Activated naive CD8-positive, alpha-beta T cell treated with anti-CD3 and anti-CD28 coated beads for 36 hours (primary cell): ENCODE results near the gene IDI1. TPM values are rescaled to one million over a fixed set of nuclear protein-coding genes. Genes with fewer than 3 reads are reported as not detected.
A peak's percentile ranks its signal among the peaks of the same experiment; 100 is the strongest.
"Not testable (repeated sequence)": the region's sequence is repeated elsewhere in the genome, so short reads cannot be mapped to it uniquely, and the experiment has no call there.

ENCODE experiments used
- DNase-seq: peaks from one replicate; pipeline ENCODE4 v3.0.0; 2021
- H3K27ac Mint-ChIP-seq: one replicate; pipeline ENCODE4 v1.8.0; 2022; ENCODE audit warnings: mild to moderate bottlenecking, moderate library complexity, mixed read lengths
- H3K27me3 Mint-ChIP-seq: one replicate; pipeline ENCODE4 v1.8.0; 2022; ENCODE audit warnings: mild to moderate bottlenecking, mixed read lengths
- H3K36me3 Mint-ChIP-seq: one replicate; pipeline ENCODE4 v1.8.0; 2021; ENCODE audit warnings: mild to moderate bottlenecking, mixed read lengths
- H3K4me1 Mint-ChIP-seq: one replicate; pipeline ENCODE4 v1.8.0; 2021; ENCODE audit warnings: mixed read lengths
- H3K4me3 Mint-ChIP-seq: one replicate; pipeline ENCODE4 v1.8.0; 2022; ENCODE audit warnings: mild to moderate bottlenecking, moderate library complexity, mixed read lengths
- H3K9me3 Mint-ChIP-seq: one replicate; pipeline ENCODE4 v1.8.0; 2022; ENCODE audit warnings: mixed read lengths
- total RNA-seq, 2 experiments: library from RNA; stranded (reverse); gene quantifications; one replicate each; pipeline ENCODE4 v1.2.3, GENCODE V29; 2021

The IDI1 gene
- total RNA-seq, 2 experiments from 2014 or later = 68.1 to 68.7 TPM

DNA sequence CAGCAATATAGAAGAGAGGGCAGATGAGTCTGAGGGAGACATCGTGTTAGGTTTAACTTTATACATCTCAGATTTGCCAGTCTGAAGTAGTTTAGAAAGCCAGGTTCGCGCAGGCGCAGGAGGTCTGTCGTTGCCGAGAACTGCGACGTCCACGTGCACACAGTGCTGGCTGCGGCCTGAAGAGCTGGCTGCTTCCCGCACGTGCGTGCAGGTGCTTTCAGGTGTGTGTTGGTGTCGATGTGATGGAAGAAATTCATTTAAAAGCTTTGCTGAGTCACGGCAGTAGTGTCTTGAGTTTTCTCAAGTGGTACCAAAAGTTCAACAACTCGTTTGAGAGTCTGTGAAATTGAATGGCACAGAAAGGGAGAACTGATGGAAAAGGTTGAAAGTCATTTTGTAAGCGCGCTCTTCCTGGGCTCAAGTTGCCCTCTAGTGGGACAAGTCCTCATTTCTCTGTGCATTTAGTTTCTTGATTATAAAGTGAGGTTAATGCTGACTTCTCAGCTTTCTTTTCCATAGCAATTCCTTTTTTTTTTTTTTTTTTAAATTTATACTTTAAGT is 25.9 kb upstream of the IDI1 start:
- H3K27me3 Mint-ChIP-seq = no peaks in the 10 kb centered on the region
- H3K36me3 Mint-ChIP-seq = peaks cover 13% of the 10 kb centered on the region
- H3K4me1 Mint-ChIP-seq = peaks cover 22% of the 10 kb centered on the region
- no peaks in the 10 kb centered on the region for H3K9me3 Mint-ChIP-seq
- no peak overlapping the region for H3K4me3 Mint-ChIP-seq
- peak overlapping the region; percentile 62 for H3K27ac Mint-ChIP-seq
- no peak for DNase-seq

DNA sequence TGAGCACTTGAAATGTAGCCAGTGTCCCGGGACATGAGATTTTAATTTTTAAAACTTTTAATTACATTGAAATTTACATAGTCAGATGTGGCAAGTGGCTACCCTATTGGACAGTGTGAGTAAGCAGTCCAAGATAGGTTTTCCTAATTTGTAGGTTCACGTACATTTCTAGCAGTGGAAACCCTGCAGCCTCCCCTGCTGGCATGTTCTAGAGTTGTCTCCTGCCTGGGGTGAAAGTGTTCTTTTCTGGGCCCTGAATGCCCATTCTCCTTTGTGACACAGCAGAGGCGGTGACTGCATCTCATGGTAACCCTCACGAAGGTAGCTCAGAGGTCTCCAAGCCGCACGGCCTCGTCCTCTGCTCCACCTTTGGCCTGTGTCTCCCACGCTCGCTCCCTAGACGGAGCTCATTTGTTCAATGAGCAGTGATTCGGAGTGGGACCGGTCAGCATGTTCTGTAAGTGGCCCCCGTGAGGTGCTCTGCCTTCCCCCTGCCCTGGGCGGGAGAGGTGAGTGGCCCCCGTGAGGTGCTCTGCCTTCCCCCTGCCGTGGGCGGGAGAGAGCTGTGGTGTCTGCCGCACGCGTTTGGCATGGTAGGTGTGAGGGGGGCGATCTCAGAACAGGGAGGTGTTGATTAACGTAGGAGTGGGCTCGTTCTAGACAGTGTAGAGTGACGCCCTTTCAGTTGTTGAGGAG is 25.3 kb upstream of the IDI1 start:
- Mint-ChIP-seq H3K4me3 (no peak overlapping the region), H3K27ac (no peak overlapping the region), H3K9me3 (no peaks in the 10 kb centered on the region), H3K27me3 (no peaks in the 10 kb centered on the region), H3K4me1 (peaks cover 28% of the 10 kb centered on the region), H3K36me3 (peaks cover 13% of the 10 kb centered on the region)
- no peak for DNase-seq

DNA sequence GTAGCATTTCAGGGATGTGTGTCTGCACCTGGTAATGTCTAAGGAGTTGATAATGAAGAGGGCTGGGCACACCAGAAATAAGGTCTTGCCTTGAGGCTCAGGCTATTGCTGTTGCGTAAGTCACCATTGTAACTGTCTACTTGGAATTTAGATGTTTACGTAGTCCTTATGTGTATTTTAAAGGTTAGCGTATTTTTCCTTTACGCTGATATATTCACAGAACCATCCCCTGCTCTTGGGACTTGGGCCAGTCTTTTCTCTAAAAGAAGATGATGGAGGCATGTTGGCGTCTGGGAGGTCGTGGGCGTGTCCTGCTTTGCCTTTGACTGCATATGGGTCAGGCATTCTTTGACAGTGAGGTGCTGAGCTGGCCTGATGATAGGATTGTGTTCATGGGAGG is 22.0 kb upstream of the IDI1 start:
- Mint-ChIP-seq H3K4me1 (peaks cover 42% of the 10 kb centered on the region), H3K36me3 (peaks cover 10% of the 10 kb centered on the region), H3K9me3 (no peaks in the 10 kb centered on the region), H3K27ac (no peak overlapping the region), H3K4me3 (no peak overlapping the region), H3K27me3 (no peaks in the 10 kb centered on the region)
- DNase-seq = no peak

DNA sequence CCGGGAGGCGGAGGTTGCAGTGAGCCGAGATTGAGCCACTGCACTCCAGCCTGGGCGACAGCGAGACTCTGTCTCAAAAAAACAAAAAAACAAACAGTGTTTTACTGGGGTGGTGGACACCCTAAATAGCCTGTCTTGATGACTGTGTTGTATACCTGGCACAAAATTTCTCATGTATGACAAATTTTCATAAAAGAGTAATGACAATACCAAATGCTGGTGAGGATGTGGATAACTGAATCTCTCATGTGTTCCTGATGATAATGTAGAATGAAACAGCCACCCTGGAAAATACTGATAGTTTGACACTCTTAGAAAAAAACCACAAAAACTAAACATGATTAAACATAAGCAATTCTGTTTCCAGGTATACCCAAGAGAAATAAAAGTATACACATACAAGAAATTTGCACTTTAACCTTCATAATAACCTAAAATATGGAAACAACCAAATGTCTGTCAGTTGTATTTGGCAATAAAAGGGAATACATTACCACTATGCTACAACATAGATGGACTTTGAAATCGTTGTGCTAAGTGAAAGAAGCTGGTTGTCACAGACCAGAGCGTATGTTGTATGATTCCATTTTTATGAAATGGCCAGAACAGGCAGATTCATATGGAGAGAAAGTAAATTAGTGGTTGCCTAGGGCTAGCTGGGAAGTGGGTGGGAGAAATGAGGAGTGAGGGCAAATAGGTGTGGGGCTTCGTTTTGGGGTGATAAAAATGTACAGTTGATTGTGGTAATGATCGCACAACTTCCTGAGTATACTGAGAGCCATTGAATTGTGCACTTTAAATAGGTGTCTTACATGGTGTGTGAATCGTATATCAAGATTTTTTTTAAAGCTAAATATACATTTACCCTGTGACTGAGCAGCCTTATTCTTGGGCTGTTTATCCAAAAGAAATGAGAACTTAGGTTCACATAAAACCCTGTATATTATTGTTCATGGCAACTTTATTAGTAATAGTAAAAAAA is 19.8 kb upstream of the IDI1 start:
- DNase-seq = no peak
- Mint-ChIP-seq H3K36me3 (peaks cover 13% of the 10 kb centered on the region), H3K27me3 (no peaks in the 10 kb centered on the region), H3K4me1 (peaks cover 49% of the 10 kb centered on the region), H3K9me3 (no peaks in the 10 kb centered on the region), H3K4me3 (no peak overlapping the region), H3K27ac (peak overlapping the region; percentile 14)

DNA sequence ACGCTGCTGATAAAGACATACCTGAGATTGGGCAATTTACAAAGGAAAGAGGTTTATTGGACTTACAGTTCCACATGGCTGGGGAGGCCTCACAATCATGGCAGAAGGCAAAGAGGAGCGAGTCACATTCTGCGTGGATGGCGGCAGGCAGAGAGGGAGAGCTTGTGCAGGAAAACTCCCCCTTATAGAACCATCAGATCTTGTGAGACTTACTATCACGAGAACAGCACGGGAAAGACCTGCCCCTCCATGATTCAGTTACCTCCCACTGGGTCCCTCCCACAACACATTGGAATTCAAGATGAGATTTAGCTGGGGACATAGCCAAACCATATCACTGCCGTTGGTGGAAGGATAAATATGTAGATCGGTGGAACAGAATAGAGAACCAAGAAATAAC is 17.8 kb upstream of the IDI1 start:
- not testable (repeated sequence) for H3K4me3 Mint-ChIP-seq, H3K27me3 Mint-ChIP-seq, H3K9me3 Mint-ChIP-seq, DNase-seq, H3K27ac Mint-ChIP-seq
- Mint-ChIP-seq H3K4me1 (peaks cover 66% of the 10 kb centered on the region), H3K36me3 (peaks cover 21% of the 10 kb centered on the region)

DNA sequence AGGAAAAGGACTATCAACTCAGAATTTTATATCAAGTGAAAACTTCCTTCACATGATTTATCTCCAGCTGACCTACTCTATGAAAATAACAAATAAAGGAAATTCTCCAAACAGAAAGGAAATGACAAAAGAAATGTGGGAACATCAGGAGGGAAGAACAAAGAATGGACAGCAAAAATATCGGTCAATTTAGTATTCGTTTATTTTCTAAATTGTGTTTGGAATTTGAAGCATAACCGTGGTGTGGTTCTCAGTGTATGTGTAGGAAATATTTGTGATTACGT is 16.0 kb upstream of the IDI1 start:
- Mint-ChIP-seq H3K9me3 (no peaks in the 10 kb centered on the region), H3K27me3 (no peaks in the 10 kb centered on the region), H3K4me1 (peaks cover 77% of the 10 kb centered on the region), H3K36me3 (peaks cover 24% of the 10 kb centered on the region), H3K27ac (peak overlapping the region; percentile 70), H3K4me3 (no peak overlapping the region)
- DNase-seq = no peak

DNA sequence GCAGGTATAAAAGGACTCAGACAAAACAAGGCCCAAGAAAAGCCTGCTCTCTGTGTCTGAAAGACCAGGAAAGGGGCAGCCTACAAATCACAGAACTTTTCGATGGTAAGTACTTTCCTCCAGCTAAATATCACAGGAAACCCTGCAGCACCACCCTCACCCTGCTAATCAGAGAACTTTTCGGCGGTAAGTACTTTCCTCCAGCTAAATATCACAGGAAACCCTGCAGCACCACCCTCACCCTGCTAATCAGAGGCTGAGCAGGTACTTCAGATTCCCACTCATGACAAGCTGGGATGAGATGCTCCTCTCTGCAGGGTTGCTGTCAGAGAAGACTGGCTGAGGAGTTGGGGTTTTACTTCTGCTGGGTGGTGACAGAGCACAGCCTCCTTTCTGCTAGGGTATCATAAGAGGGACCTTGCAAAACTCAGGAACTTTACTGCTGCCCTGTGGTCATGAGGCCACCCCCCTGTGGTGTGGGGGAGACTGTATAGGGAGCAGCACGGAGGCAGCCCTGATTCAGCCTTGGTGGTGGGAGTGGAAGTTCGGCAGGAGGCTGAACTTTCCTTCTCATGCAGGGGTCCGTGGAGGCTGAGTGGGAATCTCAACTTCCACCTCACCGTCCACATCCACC is 14.4 kb upstream of the IDI1 start:
- peak overlapping the region; percentile 40 for H3K4me3 Mint-ChIP-seq
- H3K36me3 Mint-ChIP-seq = peaks cover 27% of the 10 kb centered on the region
- H3K4me1 Mint-ChIP-seq = peaks cover 75% of the 10 kb centered on the region
- no peaks in the 10 kb centered on the region for H3K27me3 Mint-ChIP-seq
- peak overlapping the region; percentile 81 for H3K27ac Mint-ChIP-seq
- H3K9me3 Mint-ChIP-seq = no peaks in the 10 kb centered on the region
- DNase-seq = peak; percentile 25

DNA sequence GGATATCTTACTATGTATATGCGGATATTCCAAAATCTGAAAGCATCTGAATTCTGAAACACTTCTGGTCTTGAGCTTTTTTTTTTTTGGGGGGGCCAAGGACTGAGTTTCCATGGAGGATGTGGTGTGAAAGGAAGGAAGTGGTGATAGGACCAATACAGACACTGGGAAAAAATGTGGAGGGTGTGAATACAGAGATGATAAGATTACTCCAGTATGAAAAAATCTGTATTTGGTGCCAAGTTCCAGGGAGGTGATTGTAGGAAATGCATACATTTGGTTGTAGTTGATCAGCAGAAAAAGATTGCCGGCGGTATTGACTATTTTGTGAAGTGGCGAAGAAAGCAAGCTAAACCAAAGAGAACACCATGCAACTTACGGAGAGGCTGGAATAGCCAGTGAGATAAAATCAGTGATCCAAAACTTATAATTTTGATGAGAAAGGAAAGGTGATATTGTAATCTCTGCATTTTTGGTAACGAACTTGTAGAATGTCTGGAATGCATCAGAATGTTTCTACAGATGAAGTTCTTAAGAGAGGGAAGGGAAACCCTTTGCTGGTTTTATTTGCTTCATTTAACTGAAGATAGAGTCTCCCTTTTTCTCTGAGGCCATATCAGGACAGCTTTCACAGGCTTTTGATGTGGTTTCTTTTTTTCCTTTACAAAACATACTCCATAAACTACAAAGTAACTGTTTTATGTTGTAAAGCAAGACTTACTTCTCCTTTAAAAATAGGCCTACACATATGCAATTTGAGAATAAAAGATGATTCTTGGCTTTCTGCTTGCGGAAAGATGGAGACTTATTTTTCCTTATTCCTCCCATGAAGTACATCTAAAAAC is 13.2 kb upstream of the IDI1 start:
- H3K4me1 Mint-ChIP-seq = peaks cover 76% of the 10 kb centered on the region
- no peak for DNase-seq
- no peaks in the 10 kb centered on the region for H3K9me3 Mint-ChIP-seq
- H3K36me3 Mint-ChIP-seq = peaks cover 27% of the 10 kb centered on the region
- H3K4me3 Mint-ChIP-seq = peak overlapping the region; percentile 29
- H3K27ac Mint-ChIP-seq = peak overlapping the region; percentile 81
- no peaks in the 10 kb centered on the region for H3K27me3 Mint-ChIP-seq

DNA sequence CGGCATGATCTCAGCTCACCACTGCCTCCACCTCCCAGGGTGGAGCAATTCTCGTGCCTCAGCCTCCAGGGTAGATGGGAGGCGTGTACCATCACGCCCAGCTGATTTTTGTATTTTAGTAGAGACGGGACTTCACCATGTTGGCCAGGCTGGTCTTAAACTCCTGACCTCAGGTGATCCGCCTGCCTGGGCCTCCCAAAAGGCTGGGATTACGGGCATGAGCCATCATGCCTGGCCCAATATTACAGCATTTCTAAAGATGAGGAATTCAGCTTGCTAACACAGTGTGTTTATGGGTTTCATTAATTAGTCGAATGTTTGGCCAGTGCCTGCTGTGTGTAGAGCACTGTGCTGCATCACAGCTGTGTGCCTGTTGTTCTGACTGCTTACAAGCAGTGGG is 11.0 kb upstream of the IDI1 start:
- H3K27me3 Mint-ChIP-seq = no peaks in the 10 kb centered on the region
- H3K27ac Mint-ChIP-seq = no peak overlapping the region
- no peaks in the 10 kb centered on the region for H3K9me3 Mint-ChIP-seq
- no peak overlapping the region for H3K4me3 Mint-ChIP-seq
- peaks cover 37% of the 10 kb centered on the region for H3K36me3 Mint-ChIP-seq
- H3K4me1 Mint-ChIP-seq = peaks cover 74% of the 10 kb centered on the region
- no peak for DNase-seq

DNA sequence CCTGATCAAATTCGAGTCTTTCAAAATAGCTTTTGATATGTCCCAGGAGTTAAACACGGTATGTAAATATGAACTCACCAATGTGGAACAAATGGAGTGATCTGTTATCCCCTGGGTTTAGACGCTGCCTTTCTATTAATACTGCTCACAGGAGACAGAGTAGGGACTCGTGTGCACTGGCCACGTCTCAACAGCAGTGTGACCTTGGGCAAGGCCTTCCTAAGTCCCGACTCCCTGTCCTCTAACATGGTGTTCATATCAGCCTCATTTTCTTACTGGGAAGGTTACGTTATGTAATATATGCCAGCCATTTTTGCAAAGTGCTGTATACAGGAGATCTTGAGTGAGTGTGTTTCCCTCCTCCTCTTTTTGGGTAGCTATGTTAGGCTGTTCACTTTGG is 9.1 kb upstream of the IDI1 start:
- DNase-seq = no peak
- H3K4me3 Mint-ChIP-seq = peak overlapping the region; percentile 98
- H3K27ac Mint-ChIP-seq = peak overlapping the region; percentile 40
- H3K27me3 Mint-ChIP-seq = no peaks in the 10 kb centered on the region
- H3K4me1 Mint-ChIP-seq = peaks cover 74% of the 10 kb centered on the region
- peaks cover 37% of the 10 kb centered on the region for H3K36me3 Mint-ChIP-seq
- H3K9me3 Mint-ChIP-seq = no peaks in the 10 kb centered on the region

DNA sequence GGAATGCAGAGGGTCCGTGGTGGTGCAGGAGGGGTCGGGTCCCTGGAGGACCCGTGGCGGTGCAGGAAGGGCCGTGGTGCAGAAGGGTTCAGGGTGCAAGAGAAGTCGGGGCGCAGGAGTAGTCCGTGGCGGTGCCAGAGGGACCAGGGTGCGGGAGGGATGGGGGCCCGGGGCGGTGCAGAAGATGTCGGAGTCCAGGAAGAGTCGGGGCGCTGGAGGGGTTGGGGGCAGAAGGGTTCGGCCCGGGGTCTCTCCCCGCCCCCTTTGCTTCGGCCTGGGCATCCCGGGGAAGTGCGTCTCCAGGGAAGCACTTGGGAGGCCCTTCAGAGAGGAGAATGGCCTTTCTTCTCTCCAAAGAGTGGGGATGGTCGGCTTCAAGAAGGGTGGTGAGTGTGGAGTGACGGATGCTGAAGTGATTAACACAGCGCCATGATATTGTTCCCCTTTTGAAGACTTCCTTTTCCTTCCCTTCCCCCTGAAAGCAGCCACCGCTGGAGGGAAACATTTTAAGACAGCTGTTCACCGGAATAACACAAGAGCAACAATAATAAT is 8.3 kb upstream of the IDI1 start:
- H3K27ac Mint-ChIP-seq = peak overlapping the region; percentile 88
- H3K4me3 Mint-ChIP-seq = peak overlapping the region; percentile 98
- H3K4me1 Mint-ChIP-seq = peaks cover 73% of the 10 kb centered on the region
- H3K27me3 Mint-ChIP-seq = no peaks in the 10 kb centered on the region
- no peak for DNase-seq
- H3K36me3 Mint-ChIP-seq = peaks cover 40% of the 10 kb centered on the region
- H3K9me3 Mint-ChIP-seq = no peaks in the 10 kb centered on the region

DNA sequence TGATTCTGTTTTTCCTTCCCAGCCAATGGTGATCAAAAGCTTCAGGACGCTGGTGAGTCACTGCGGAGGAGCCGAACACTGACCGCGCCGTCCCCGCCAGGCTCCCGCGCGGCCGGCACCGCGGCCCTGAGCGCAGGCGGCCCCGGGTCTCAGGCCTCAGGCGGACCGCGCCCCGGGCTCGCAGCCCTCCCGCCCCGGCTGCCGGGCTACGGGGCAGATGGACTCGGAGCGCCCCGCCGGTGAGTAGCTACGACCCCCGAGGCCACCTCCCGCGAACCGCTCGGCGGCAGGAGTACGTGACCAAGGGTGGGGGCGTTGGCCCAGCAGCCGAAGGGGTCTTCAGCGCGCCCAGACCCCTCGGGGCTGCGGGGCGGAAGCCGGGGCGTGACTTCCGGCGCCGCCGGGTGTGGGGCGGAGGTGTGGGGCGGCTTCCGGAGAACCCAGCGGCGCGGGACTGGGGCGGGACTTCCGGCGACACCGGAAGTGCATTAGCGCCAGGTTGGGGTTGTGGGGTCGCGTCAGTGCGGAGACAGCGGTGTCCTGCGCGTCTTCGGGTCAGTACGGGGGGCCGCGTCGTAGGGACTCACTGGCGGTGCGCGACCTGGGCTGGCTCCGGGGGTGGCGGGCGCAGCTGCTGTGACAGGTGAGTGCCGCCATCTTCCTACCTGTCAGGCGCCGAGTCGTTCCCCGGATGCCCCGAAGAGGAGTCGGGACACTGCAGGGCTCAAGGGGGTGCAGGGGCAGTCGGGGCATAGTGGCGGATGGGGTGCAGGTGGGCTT is 7.6 kb upstream of the IDI1 start, which contains the start of gene WDR37:
WDR37 (plus strand) TSS at position 60 of the 780 bp plus-strand sequence. CDS start 15,771 bp downstream, outside the sequence.
- Mint-ChIP-seq H3K27ac (peak within 1 kb of the TSS; percentile 90), H3K4me3 (peak within 1 kb of the TSS; percentile 98), H3K9me3 (no peaks in the 10 kb centered on the region), H3K4me1 (peaks cover 73% of the 10 kb centered on the region), H3K27me3 (no peaks in the 10 kb centered on the region), H3K36me3 (peaks cover 42% of the 10 kb centered on the region)
- peak; percentile 92 for DNase-seq

DNA sequence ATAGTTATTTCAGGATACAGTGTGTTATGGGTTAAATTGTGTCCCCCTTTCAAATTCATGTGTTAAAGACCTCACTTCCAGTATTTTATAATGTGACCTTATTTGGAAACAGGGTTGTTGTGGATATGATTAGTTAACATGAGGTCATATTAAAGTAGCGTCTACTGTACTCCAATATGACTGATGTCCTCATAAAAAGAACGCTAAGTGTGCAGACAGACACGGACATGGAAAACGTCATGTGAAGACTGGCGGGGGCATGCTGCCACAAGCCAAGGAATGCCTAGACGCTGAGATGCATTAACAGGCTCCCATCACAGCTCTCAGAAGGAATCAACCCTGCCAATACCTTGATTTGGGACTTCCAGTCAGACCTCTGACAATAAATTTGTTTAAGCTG is 5.8 kb upstream of the IDI1 start:
- DNase-seq = no peak
- Mint-ChIP-seq H3K36me3 (peaks cover 40% of the 10 kb centered on the region), H3K27me3 (no peaks in the 10 kb centered on the region), H3K4me1 (peaks cover 65% of the 10 kb centered on the region), H3K4me3 (peak overlapping the region; percentile 95), H3K9me3 (no peaks in the 10 kb centered on the region), H3K27ac (peak overlapping the region; percentile 72)
